Measurements from ENCODE around the gene ULK2. TPM values are rescaled to one million over a fixed set of nuclear protein-coding genes. Genes with fewer than 3 reads are reported as not detected.

ULK2 gene
- total and polyA plus RNA-seq, 2 donors from 2014 or later, result 6.6 to 16.3 TPM

GRCh38 chr17:19736071-19736470 is 131.7 kb downstream of the ULK2 start:
- H3K9ac ChIP-seq (ENCODE audit: low read length in 3 of 3), result no peak overlapping the region

GRCh38 chr17:19733953-19734526 is 133.7 kb downstream of the ULK2 start:
- FAIRE-seq (no peak), DNase-seq (no peak)
- no peaks in the 10 kb centered on the region for H3K27me3 ChIP-seq (ENCODE audit: control insufficient read depth, insufficient read depth, low read length)
- TF ChIP-seq CTCF (IDR thresholded peaks at IDR 0.05; ENCODE audit: borderline replicate concordance, extremely low read depth, insufficient read depth), result no peak
- H3K27ac ChIP-seq (ENCODE audit: low read depth in 2 of 2, low read length in 2 of 2), result no peak overlapping the region
- H3K4me1 ChIP-seq (ENCODE audit: control insufficient read depth in 2 of 3, insufficient read depth in 2 of 3, low read depth in 1 of 3, low read length in 3 of 3), result no peaks in the 10 kb centered on the region
- H3K9me3 ChIP-seq (ENCODE audit: control insufficient read depth in 2 of 3, insufficient read depth in 1 of 3, low read length in 3 of 3), result no peaks in the 10 kb centered on the region
- intact Hi-C loops (cut with DNase I), result no loop called here
- H3K4me3 ChIP-seq (ENCODE audit: low read length in 3 of 3), result no peak overlapping the region
- H3K9ac ChIP-seq (ENCODE audit: low read length in 3 of 3), result no peak overlapping the region
- H3K36me3 ChIP-seq (ENCODE audit: control insufficient read depth in 2 of 3, insufficient read depth in 3 of 3, low read length in 3 of 3), result no peaks in the 10 kb centered on the region

More at GRCh38 chr17:19736071-19736470, 131.7 kb downstream of the ULK2 start:
- no peak overlapping the region for H3K27ac ChIP-seq (ENCODE audit: low read depth in 2 of 2, low read length in 2 of 2)
- DNase-seq (peak in 1 of 5 donors; percentile 49), FAIRE-seq (no peak)
- intact Hi-C loops (cut with DNase I), result no loop called here
- no peaks in the 10 kb centered on the region for H3K4me1 ChIP-seq (ENCODE audit: control insufficient read depth in 2 of 3, insufficient read depth in 2 of 3, low read depth in 1 of 3, low read length in 3 of 3)
- no peak for TF ChIP-seq CTCF (IDR thresholded peaks at IDR 0.05; ENCODE audit: borderline replicate concordance, extremely low read depth, insufficient read depth)
- H3K27me3 ChIP-seq (ENCODE audit: control insufficient read depth, insufficient read depth, low read length), result no peaks in the 10 kb centered on the region
- H3K36me3 ChIP-seq (ENCODE audit: control insufficient read depth in 2 of 3, insufficient read depth in 3 of 3, low read length in 3 of 3), result no peaks in the 10 kb centered on the region
- no peak overlapping the region for H3K4me3 ChIP-seq (ENCODE audit: low read length in 3 of 3)
- H3K9me3 ChIP-seq (ENCODE audit: control insufficient read depth in 2 of 3, insufficient read depth in 1 of 3, low read length in 3 of 3), result no peaks in the 10 kb centered on the region

GRCh38 chr17:19731626-19732025 is 136.1 kb downstream of the ULK2 start:
- Histone ChIP-seq H3K4me1 (ENCODE audit: control insufficient read depth in 2 of 3, insufficient read depth in 2 of 3, low read depth in 1 of 3, low read length in 3 of 3) (peaks cover 0 to 19% (median 14%) of the 10 kb centered on the region in 3 donors), H3K9me3 (ENCODE audit: control insufficient read depth in 2 of 3, insufficient read depth in 1 of 3, low read length in 3 of 3) (no peaks in the 10 kb centered on the region), H3K36me3 (ENCODE audit: control insufficient read depth in 2 of 3, insufficient read depth in 3 of 3, low read length in 3 of 3) (no peaks in the 10 kb centered on the region), H3K27me3 (ENCODE audit: control insufficient read depth, insufficient read depth, low read length) (no peaks in the 10 kb centered on the region), H3K27ac (ENCODE audit: low read depth in 2 of 2, low read length in 2 of 2) (no peak overlapping the region), H3K9ac (ENCODE audit: low read length in 3 of 3) (no peak overlapping the region), H3K4me3 (ENCODE audit: low read length in 3 of 3) (no peak overlapping the region)
- no peak for FAIRE-seq
- intact Hi-C loops (cut with DNase I), result no loop called here
- DNase-seq, result peak in 1 of 5 donors; percentile 45
- no peak for TF ChIP-seq CTCF (IDR thresholded peaks at IDR 0.05; ENCODE audit: borderline replicate concordance, extremely low read depth, insufficient read depth)

- Histone ChIP-seq H3K4me1 (ENCODE audit: control insufficient read depth in 2 of 3, insufficient read depth in 2 of 3, low read depth in 1 of 3, low read length in 3 of 3) (peaks cover 0 to 19% (median 14%) of the 10 kb centered on the region in 3 donors), H3K36me3 (ENCODE audit: control insufficient read depth in 2 of 3, insufficient read depth in 3 of 3, low read length in 3 of 3) (no peaks in the 10 kb centered on the region), H3K9me3 (ENCODE audit: control insufficient read depth in 2 of 3, insufficient read depth in 1 of 3, low read length in 3 of 3) (no peaks in the 10 kb centered on the region), H3K4me3 (ENCODE audit: low read length in 3 of 3) (no peak overlapping the region), H3K27me3 (ENCODE audit: control insufficient read depth, insufficient read depth, low read length) (no peaks in the 10 kb centered on the region), H3K9ac (ENCODE audit: low read length in 3 of 3) (no peak overlapping the region), H3K27ac (ENCODE audit: low read depth in 2 of 2, low read length in 2 of 2) (no peak overlapping the region)
- FAIRE-seq, result no peak
- peak in 1 of 5 donors; percentile 37 for DNase-seq
- intact Hi-C loops (cut with DNase I), result no loop called here
- TF ChIP-seq CTCF (IDR thresholded peaks at IDR 0.05; ENCODE audit: borderline replicate concordance, extremely low read depth, insufficient read depth), result no peak
Measured at GRCh38 chr17:19730843-19731242, 136.9 kb downstream of the ULK2 start.
